ENCODE results near the gene CDCP1. TPM values are rescaled to one million over a fixed set of nuclear protein-coding genes. Genes with fewer than 3 reads are reported as not detected.

CDCP1 gene
- total RNA-seq, 1 donor from 2014 or later: 28.7 TPM

DNA sequence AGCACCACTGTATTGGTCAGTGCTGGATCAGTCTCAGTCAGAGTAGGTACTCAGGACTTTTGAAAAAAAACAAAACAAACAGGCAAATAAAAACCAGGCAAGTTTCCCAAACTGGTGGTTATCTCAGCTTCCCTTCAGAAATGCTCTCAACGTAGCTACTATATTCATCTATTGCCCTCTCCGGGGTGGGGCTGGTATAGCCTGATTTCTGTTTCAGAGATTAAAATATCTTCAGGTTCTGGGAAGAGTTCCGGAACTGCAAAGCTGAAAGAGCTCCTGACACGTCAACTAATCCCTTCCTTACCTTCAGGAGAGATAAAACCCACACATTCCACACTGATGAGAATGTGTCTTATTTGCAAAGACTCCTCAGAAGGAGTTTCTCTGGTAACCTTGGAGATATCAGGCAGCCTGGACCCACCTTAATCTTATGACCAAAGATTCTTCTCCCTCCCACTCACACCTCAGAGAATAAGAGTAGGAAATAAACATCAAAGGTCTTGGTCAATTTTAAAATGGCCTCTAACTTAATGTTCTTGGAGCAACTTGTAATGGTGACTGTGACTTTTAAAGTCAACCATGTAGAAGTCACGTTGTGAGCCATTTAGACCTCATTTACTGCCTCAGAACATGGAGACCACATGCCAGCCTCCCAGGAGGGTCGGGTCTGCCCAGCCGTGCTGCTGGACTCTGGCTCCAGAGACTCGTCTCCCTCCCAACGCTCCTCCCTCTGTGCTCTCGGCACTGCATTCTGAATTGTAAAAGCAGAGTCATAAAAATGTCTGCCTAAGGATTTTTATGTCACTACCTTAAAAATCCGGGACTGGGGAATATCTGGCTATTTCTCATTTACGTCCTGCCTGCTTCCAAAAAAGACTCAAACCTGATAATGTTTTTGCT is 53.8 kb downstream of the CDCP1 start:
- intact Hi-C loops (cut with DNase I): no loop called here
- no peaks in the 10 kb centered on the region for H3K4me1 ChIP-seq
- DNase-seq (no peak), ATAC-seq (peak in 1 of 2 donors; percentile 33)
- no peaks in the 10 kb centered on the region for H3K36me3 ChIP-seq
- TF ChIP-seq, protein P1, sequence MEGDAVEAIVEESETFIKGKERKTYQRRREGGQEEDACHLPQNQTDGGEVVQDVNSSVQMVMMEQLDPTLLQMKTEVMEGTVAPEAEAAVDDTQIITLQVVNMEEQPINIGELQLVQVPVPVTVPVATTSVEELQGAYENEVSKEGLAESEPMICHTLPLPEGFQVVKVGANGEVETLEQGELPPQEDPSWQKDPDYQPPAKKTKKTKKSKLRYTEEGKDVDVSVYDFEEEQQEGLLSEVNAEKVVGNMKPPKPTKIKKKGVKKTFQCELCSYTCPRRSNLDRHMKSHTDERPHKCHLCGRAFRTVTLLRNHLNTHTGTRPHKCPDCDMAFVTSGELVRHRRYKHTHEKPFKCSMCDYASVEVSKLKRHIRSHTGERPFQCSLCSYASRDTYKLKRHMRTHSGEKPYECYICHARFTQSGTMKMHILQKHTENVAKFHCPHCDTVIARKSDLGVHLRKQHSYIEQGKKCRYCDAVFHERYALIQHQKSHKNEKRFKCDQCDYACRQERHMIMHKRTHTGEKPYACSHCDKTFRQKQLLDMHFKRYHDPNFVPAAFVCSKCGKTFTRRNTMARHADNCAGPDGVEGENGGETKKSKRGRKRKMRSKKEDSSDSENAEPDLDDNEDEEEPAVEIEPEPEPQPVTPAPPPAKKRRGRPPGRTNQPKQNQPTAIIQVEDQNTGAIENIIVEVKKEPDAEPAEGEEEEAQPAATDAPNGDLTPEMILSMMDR (IDR thresholded peaks at IDR 0.05): no peak
- H3K9me3 ChIP-seq: no peaks in the 10 kb centered on the region
- H3K27me3 ChIP-seq (ENCODE audit: low read depth): no peaks in the 10 kb centered on the region
- H3K27ac ChIP-seq: no peak overlapping the region
- H3K4me3 ChIP-seq: no peak overlapping the region

DNA sequence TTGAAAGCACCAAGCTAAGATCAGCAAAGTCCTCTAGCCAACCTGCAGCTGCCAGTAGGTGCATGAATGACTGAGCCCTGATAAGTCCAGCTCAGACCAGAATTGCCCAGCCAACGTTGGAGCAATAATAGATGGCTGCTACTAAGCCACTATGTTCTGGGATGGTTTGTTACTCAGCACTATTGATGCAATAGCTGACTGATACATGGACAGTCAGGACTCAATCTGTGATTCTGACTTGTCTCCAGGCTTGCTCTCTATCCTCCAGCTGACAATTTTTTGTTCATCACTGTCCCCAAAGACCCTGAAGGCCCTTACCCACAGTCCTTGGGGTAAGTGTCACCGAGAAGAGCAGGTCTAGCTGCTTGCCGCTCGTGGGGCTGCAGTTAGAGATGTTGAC is 55.3 kb downstream of the CDCP1 start:
- intact Hi-C loops (cut with DNase I): no loop called here
- TF ChIP-seq, protein P1 (IDR thresholded peaks at IDR 0.05): no peak
- Histone ChIP-seq H3K27ac (no peak overlapping the region), H3K36me3 (no peaks in the 10 kb centered on the region), H3K9me3 (no peaks in the 10 kb centered on the region), H3K27me3 (ENCODE audit: low read depth) (no peaks in the 10 kb centered on the region), H3K4me1 (no peaks in the 10 kb centered on the region), H3K4me3 (no peak overlapping the region)
- DNase-seq: no peak
- ATAC-seq: no peak

DNA sequence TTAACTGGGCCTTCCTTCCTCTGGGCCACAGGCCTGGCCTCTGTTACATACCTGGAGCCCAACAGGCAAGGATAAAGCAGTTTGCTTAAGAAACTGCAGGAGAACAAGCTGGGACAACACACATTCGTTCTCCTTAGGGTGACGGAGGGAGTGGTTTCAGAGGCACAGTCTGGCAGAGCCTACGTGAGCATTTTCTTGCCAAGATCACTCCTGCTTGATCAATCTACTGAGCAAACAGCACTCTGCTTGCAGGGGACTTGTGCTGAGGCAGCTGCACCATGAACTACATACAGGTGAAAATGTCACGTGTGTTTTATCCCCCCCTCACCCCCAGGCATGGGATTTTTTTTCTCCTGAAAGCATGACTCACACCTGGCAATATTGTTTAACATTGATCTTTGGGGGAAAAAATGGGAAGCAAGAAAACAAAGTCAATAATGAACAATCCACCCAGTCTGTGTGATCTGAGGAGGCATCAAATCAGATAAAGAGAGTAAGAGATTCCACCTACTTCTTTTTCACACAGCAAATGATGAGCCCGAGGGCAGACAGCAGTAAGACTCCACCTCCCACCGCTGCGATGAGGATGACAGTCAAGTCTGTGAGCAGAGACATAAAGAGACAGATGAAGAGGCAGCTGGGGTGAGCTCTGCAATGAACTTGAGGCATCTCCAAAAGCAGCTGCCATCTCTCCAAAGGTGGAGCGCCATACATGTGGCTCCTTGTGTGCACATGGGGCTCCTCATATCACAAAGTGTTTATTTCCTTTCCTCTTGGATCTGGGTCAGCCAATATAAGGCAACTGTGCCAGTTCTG is 57.4 kb downstream of the CDCP1 start:
- Histone ChIP-seq H3K4me1 (no peaks in the 10 kb centered on the region), H3K4me3 (no peak overlapping the region), H3K36me3 (no peaks in the 10 kb centered on the region), H3K27ac (no peak overlapping the region), H3K9me3 (no peaks in the 10 kb centered on the region), H3K27me3 (ENCODE audit: low read depth) (no peaks in the 10 kb centered on the region)
- ATAC-seq: peak; percentile 51 to 76
- no peak for DNase-seq
- TF ChIP-seq, protein P1 (IDR thresholded peaks at IDR 0.05): no peak
- intact Hi-C loops (cut with DNase I): no loop called here

DNA sequence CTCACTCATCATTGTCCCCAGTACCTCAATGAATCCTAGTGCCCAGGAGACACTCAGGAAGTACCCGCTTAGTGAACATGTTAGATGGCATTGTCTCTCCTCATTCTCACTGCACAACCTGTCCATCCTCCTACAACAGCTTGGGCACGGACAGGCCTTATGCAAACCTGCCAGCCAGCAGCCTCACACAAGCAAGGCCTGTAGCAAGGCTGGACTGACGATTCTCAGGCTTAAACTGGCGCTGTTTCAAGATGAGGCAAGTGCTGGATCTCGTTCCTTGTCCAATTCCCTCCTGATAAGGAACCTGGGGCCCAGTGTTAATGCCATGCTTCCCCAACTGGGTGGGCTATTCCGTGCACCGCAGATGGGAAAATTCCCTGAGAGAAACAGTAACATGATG is 59.0 kb downstream of the CDCP1 start:
- Histone ChIP-seq H3K27ac (no peak overlapping the region), H3K4me3 (no peak overlapping the region), H3K27me3 (ENCODE audit: low read depth) (no peaks in the 10 kb centered on the region), H3K4me1 (no peaks in the 10 kb centered on the region), H3K36me3 (no peaks in the 10 kb centered on the region), H3K9me3 (no peaks in the 10 kb centered on the region)
- ATAC-seq (no peak), DNase-seq (no peak)
- intact Hi-C loops (cut with DNase I): no loop called here
- TF ChIP-seq, protein P1 (IDR thresholded peaks at IDR 0.05): no peak

DNA sequence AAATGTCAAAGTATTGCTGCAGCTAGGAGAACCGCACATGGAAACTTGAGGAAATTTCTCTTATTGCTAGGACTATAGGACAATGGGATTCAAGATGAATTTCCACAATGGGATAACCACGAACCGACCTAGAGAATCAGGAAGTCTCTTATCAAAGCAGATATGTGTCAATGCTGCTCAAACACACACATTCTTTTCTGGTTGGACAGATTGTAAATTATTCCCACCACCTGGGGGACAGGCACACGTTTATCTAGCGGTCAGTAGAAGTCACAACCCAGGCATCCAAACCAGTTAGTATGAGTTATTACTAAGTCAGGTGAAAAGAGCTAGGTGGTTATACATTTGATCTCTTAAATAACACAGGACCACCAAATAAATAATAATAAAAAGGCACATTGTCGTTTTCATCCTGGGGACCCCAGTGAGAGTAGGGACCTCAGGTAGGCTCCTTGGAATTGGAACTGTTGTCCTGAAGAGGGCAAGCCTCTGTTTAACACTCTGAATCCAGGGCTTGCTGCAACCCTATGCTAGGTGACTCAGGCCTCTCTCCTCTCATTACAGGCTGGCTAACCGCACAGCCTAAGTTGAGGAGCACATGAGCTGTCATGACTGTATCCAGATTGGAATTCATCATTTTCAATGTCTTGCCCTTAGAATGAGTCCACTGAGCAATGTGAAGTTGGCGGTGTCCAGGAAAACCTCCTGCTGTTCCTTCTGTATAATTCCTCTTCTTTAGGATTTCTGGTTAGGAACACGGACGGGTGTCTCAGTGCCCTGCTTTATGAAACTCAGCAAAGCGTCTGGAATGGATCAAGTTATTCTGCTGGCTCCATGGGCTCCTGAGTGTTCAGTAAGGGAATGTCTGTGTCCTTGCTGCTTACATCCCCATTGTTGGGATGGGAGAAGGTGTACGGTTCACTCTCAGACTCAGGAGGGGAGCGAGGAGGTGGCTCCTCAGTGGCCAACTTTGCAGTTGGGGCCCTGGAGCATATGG is 61.1 kb downstream of the CDCP1 start:
- no peaks in the 10 kb centered on the region for H3K9me3 ChIP-seq
- no peak overlapping the region for H3K4me3 ChIP-seq
- H3K27ac ChIP-seq: no peak overlapping the region
- TF ChIP-seq, protein P1 (IDR thresholded peaks at IDR 0.05): no peak
- ATAC-seq (no peak), DNase-seq (no peak)
- H3K36me3 ChIP-seq: no peaks in the 10 kb centered on the region
- no peaks in the 10 kb centered on the region for H3K4me1 ChIP-seq
- intact Hi-C loops (cut with DNase I): no loop called here
- no peaks in the 10 kb centered on the region for H3K27me3 ChIP-seq (ENCODE audit: low read depth)
